GM18511 (cell line): ENCODE measurements around the gene KIF11.

ENCODE experiments used
- ATAC-seq: cut with Tn5 transposase; IDR thresholded peaks from one replicate; pipeline ENCODE4 v1.9.1; 2021; ENCODE audit warnings: mild to moderate bottlenecking, moderate library complexity; ENCODE audit not compliant: unreplicated experiment

KIF11 gene

GRCh38 chr10:92699518-92700381 lies 106.8 kb downstream of the KIF11 start:
- no peak for ATAC-seq

GRCh38 chr10:92702301-92702916 lies 109.5 kb downstream of the KIF11 start:
- no peak for ATAC-seq
